HepG2 (cell line): ENCODE results near the gene MOCS1. TPM values are rescaled to one million over a fixed set of nuclear protein-coding genes. Genes with fewer than 3 reads are reported as not detected.
A peak's percentile ranks its signal among the peaks of the same experiment; 100 is the strongest.

Experiments used
- BCL6 ChIP-seq: IDR thresholded peaks from 2 replicates; pipeline ENCODE4 v1.6.1; 2016; ENCODE audit warnings: missing genetic modification reagents, missing compliant biosample characterization
- CEBPG ChIP-seq: IDR thresholded peaks from 2 replicates; pipeline ENCODE4 v1.6.1; 2016
- GABPB1 ChIP-seq: IDR thresholded peaks from 2 replicates; pipeline ENCODE4 v1.6.1; 2016; ENCODE audit warnings: mild to moderate bottlenecking, missing genetic modification reagents, moderate library complexity, missing compliant biosample characterization
- GATAD1 ChIP-seq: IDR thresholded peaks from 2 replicates; pipeline ENCODE4 v1.6.1; 2016; ENCODE audit warnings: missing genetic modification reagents, missing compliant biosample characterization
- HDAC6 ChIP-seq: fragments of 200-600 bp; sonication (generic); IDR thresholded peaks from 2 replicates; pipeline ENCODE4 v1.7.0; 2017; ENCODE audit warnings: mild to moderate bottlenecking, antibody characterized with exemption, low read length, low read depth
- KDM5B ChIP-seq: sonication (generic); formaldehyde crosslinking; IDR thresholded peaks from 2 replicates; pipeline ENCODE4 v1.4.0; 2020; ENCODE audit warnings: missing genetic modification reagents, mild to moderate bottlenecking, borderline replicate concordance
- KLF12 ChIP-seq: sonication (generic); formaldehyde crosslinking; IDR thresholded peaks from 2 replicates; pipeline ENCODE4 v1.4.0; 2020; ENCODE audit warnings: missing genetic modification reagents, borderline replicate concordance
- KLF9 ChIP-seq: IDR thresholded peaks from 2 replicates; pipeline ENCODE4 v1.6.1; 2016; ENCODE audit warnings: low read depth
- NR2C2 ChIP-seq: sonication (generic); formaldehyde crosslinking; IDR thresholded peaks from 2 replicates; pipeline ENCODE4 v1.4.0; 2020; ENCODE audit warnings: missing genetic modification reagents, mild to moderate bottlenecking, moderate library complexity, borderline replicate concordance
- PLRG1 ChIP-seq: fragments of 450-650 bp; conservative IDR thresholded peaks from 2 replicates; pipeline ENCODE4 v1.6.1; 2016
- RBM39 ChIP-seq: fragments of 200-400 bp; formaldehyde crosslinking; IDR thresholded peaks from one replicate; pipeline ENCODE4 v1.6.1; 2018; ENCODE audit warnings: antibody characterized with exemption, mild to moderate bottlenecking, low read depth, low read length; ENCODE audit not compliant: poor library complexity, severe bottlenecking
- RFX1 ChIP-seq: fragments of 450-650 bp; IDR thresholded peaks from 2 replicates; pipeline ENCODE4 v1.6.1; 2017
- RNF2 ChIP-seq: fragments of 450-650 bp; conservative IDR thresholded peaks from 2 replicates; pipeline ENCODE4 v1.6.1; 2016; ENCODE audit warnings: low read depth
- SALL2 ChIP-seq: sonication (generic); formaldehyde crosslinking; IDR thresholded peaks from 2 replicates; pipeline ENCODE4 v1.8.1; 2023; ENCODE audit warnings: mild to moderate bottlenecking, missing genetic modification reagents, inconsistent platforms
- SP4 ChIP-seq: sonication (generic); formaldehyde crosslinking; IDR thresholded peaks from 2 replicates; pipeline ENCODE4 v1.8.1; 2023; ENCODE audit warnings: mild to moderate bottlenecking, missing genetic modification reagents
- TEAD2 ChIP-seq: sonication (generic); formaldehyde crosslinking; IDR thresholded peaks from 2 replicates; pipeline ENCODE4 v1.9.0; 2021; ENCODE audit warnings: missing genetic modification reagents
- ZFP90 ChIP-seq: sonication (generic); formaldehyde crosslinking; IDR thresholded peaks from 2 replicates; pipeline ENCODE4 v1.8.0; 2022; ENCODE audit warnings: missing genetic modification reagents, mild to moderate bottlenecking, inconsistent platforms, borderline replicate concordance
- ZNF232 ChIP-seq: sonication (generic); formaldehyde crosslinking; IDR thresholded peaks from 2 replicates; pipeline ENCODE4 v1.4.0; 2020; ENCODE audit warnings: missing genetic modification reagents, borderline replicate concordance
- ZNF607 ChIP-seq: sonication (generic); formaldehyde crosslinking; IDR thresholded peaks from 2 replicates; pipeline ENCODE4 v1.5.1; 2020; ENCODE audit warnings: missing genetic modification reagents, mild to moderate bottlenecking, borderline replicate concordance
- polyA plus RNA-seq, 8 experiments: library from polyadenylated mRNA; depleted of rRNA in 3 of 8; stranded (reverse) in 7 of 8; unstranded in 1 of 8; fragments of >200 nt; fragmentation: Illumina TruSeq in 4 of 8; extraction: Trizol in 4 of 8; gene quantifications; 2 replicates each; pipeline versions ENCODE4 v1.2.1 to v1.2.3, GENCODE V29; 2011 to 2016; ENCODE audit warnings: low read depth in 4 of 8, missing spikeins in 1 of 8, mixed read lengths in 1 of 8; ENCODE audit not compliant: insufficient read depth in 1 of 8
- total RNA-seq, 5 experiments: library from RNA; depleted of rRNA; stranded (reverse); fragments of >200 nt; fragmentation: Illumina TruSeq; extraction: Trizol; gene quantifications; 2 replicates each; pipeline ENCODE4 v1.2.3, GENCODE V29; 2016; ENCODE audit warnings: low read depth in 1 of 5
- TF ChIP-seq, protein P1 (sequence below): sonication (generic); formaldehyde crosslinking; IDR thresholded peaks from 2 replicates; pipeline ENCODE4 v1.4.0; 2020; ENCODE audit warnings: missing genetic modification reagents
- TF ChIP-seq, protein P2 (sequence below): sonication (generic); IDR thresholded peaks from 2 replicates; pipeline ENCODE4 v1.6.1; 2016; ENCODE audit warnings: low read depth, borderline replicate concordance
- TF ChIP-seq, protein P3 (sequence below): sonication (generic); formaldehyde crosslinking; IDR thresholded peaks from 2 replicates; pipeline ENCODE4 v1.4.0; 2020; ENCODE audit warnings: missing genetic modification reagents
- TF ChIP-seq, protein P4 (sequence below): fragments of 450-650 bp; IDR thresholded peaks from 2 replicates; pipeline ENCODE4 v1.6.1; 2017
- TF ChIP-seq, protein P5 (sequence below): sonication (generic); formaldehyde crosslinking; IDR thresholded peaks from 2 replicates; pipeline ENCODE4 v1.5.0; 2020; ENCODE audit warnings: mild to moderate bottlenecking, missing genetic modification reagents, borderline replicate concordance

The MOCS1 gene
- total and polyA plus RNA-seq, 2 of the 13 experiments (the other 11 are each of a cell fraction or from before 2014, with no cell fraction given): 5.3 to 11.7 TPM

DNA sequence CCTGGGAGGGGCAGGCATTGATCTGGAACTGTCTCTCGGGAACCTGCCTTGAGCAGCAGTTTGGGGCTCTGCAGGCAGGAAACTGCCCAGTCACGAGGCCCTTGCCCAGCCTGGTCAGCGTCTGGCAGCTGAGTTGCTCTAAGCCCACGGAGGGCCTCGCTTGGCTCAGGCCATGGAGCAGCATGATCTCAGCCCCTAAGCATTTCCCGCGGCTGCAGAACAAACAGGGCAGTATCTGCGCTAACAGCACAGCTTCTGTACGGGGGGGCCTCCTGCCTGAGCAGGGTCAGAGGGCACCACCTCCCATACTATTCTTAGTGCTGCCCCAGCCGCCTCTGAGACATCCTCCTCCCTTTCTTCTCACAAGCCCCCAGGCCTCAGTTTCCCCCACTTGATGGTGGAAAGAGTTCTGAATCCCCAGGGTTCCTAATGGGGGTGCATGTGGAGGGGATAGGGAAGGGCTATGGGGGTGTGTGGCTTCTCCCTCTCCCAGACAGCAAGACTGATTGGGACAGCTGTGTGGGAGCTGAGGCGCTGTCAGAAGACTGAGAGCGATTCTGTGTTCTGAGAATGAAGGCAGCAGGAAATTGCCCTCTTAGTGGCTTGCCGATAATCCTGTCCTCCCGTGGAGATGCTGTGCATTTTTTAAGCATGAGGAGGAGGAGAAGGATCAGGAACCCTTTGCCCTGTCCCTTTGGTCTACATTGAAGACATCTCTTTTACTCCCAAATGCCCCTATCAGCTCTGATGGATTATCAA, 46.4 kb downstream of the MOCS1 start (continued):
- TF ChIP-seq, protein P1, sequence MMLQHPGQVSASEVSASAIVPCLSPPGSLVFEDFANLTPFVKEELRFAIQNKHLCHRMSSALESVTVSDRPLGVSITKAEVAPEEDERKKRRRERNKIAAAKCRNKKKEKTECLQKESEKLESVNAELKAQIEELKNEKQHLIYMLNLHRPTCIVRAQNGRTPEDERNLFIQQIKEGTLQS (CRISPR knock-in tag): peak; percentile 97
- TF ChIP-seq, protein P2, sequence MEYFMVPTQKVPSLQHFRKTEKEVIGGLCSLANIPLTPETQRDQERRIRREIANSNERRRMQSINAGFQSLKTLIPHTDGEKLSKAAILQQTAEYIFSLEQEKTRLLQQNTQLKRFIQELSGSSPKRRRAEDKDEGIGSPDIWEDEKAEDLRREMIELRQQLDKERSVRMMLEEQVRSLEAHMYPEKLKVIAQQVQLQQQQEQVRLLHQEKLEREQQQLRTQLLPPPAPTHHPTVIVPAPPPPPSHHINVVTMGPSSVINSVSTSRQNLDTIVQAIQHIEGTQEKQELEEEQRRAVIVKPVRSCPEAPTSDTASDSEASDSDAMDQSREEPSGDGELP: peak; percentile 51; the same call in 1 of the 2 replicates
- TF ChIP-seq, protein P3, sequence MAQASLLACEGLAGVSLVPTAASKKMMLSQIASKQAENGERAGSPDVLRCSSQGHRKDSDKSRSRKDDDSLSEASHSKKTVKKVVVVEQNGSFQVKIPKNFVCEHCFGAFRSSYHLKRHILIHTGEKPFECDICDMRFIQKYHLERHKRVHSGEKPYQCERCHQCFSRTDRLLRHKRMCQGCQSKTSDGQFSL (CRISPR knock-in tag): no peak
- TF ChIP-seq, protein P4, sequence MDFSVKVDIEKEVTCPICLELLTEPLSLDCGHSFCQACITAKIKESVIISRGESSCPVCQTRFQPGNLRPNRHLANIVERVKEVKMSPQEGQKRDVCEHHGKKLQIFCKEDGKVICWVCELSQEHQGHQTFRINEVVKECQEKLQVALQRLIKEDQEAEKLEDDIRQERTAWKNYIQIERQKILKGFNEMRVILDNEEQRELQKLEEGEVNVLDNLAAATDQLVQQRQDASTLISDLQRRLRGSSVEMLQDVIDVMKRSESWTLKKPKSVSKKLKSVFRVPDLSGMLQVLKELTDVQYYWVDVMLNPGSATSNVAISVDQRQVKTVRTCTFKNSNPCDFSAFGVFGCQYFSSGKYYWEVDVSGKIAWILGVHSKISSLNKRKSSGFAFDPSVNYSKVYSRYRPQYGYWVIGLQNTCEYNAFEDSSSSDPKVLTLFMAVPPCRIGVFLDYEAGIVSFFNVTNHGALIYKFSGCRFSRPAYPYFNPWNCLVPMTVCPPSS: no peak
- TF ChIP-seq KLF9 (no peak), ZNF232 (no peak), SP4 (CRISPR knock-in tag) (no peak), GATAD1 (CRISPR knock-in tag) (peak; percentile 50; the same call in 1 of the 2 replicates), RBM39 (no peak), GABPB1 (peak; percentile 72), CEBPG (no peak), HDAC6 (no peak), NR2C2 (CRISPR knock-in tag) (peak; percentile 92), TEAD2 (CRISPR knock-in tag) (no peak), SALL2 (CRISPR knock-in tag) (peak; percentile 65), ZNF607 (CRISPR knock-in tag) (peak; percentile 74; the same call in 1 of the 2 replicates), ZFP90 (CRISPR knock-in tag) (0 out of 2 replicates have a peak, but pooled peaks have one; percentile 53), KLF12 (no peak), PLRG1 (no peak), BCL6 (0 out of 2 replicates have a peak, but pooled peaks have one; percentile 37), RNF2 (0 out of 2 replicates have a peak, but pooled peaks have one; percentile 47), RFX1 (no peak), KDM5B (CRISPR knock-in tag) (peak; percentile 72; the same call in 1 of the 2 replicates)
- TF ChIP-seq, protein P5, sequence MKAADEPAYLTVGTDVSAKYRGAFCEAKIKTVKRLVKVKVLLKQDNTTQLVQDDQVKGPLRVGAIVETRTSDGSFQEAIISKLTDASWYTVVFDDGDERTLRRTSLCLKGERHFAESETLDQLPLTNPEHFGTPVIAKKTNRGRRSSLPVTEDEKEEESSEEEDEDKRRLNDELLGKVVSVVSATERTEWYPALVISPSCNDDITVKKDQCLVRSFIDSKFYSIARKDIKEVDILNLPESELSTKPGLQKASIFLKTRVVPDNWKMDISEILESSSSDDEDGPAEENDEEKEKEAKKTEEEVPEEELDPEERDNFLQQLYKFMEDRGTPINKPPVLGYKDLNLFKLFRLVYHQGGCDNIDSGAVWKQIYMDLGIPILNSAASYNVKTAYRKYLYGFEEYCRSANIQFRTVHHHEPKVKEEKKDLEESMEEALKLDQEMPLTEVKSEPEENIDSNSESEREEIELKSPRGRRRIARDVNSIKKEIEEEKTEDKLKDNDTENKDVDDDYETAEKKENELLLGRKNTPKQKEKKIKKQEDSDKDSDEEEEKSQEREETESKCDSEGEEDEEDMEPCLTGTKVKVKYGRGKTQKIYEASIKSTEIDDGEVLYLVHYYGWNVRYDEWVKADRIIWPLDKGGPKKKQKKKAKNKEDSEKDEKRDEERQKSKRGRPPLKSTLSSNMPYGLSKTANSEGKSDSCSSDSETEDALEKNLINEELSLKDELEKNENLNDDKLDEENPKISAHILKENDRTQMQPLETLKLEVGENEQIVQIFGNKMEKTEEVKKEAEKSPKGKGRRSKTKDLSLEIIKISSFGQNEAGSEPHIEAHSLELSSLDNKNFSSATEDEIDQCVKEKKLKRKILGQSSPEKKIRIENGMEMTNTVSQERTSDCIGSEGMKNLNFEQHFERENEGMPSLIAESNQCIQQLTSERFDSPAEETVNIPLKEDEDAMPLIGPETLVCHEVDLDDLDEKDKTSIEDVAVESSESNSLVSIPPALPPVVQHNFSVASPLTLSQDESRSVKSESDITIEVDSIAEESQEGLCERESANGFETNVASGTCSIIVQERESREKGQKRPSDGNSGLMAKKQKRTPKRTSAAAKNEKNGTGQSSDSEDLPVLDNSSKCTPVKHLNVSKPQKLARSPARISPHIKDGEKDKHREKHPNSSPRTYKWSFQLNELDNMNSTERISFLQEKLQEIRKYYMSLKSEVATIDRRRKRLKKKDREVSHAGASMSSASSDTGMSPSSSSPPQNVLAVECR (CRISPR knock-in tag): no peak
